Measurements from ENCODE around the gene ARMC2. TPM values are rescaled to one million over a fixed set of nuclear protein-coding genes. Genes with fewer than 3 reads are reported as not detected.

ARMC2 gene
- total RNA-seq, 1 experiment from 2014 or later = 1.1 TPM

DNA sequence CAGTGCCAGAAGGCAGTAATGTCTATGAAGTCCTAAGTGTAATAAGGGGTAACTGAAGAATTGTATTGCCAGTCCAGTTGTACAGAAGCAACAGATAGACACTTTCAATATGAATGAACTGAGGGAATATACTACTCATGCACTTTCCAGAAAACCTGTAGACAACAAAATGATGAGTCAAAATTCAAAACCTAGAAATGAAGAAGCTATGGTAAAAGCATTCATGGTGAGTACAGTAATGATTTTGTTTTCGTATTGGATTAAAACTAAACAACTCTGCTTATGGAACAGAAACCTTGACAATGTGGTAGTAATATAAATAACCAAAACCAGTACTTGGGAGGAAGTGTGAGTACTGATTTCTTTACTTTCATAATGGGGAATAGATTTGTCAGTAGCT is 35.0 kb downstream of the ARMC2 start:
- DNase-seq = no peak
- POLR2A ChIA-PET (ENCODE audit: unreplicated experiment) = no interaction called here

GRCh38 chr6:108884211-108885059 is 36.2 kb downstream of the ARMC2 start:
- Histone ChIP-seq H3K79me2 (ENCODE audit: low read length) (no peaks in the 10 kb centered on the region), H3K9me3 (ENCODE audit: low read length) (no peaks in the 10 kb centered on the region), H3K4me2 (ENCODE audit: low read length) (no peak overlapping the region), H3F3A (ENCODE audit: low read length, unreplicated experiment) (no peaks in the 10 kb centered on the region), H3K27ac (ENCODE audit: low read length) (no peak overlapping the region), H3K4me1 (ENCODE audit: insufficient read depth, low read length) (no peaks in the 10 kb centered on the region), H3K4me3 (ENCODE audit: low read length) (no peak overlapping the region), H3K27me3 (ENCODE audit: low read length) (no peaks in the 10 kb centered on the region), H2AFZ (ENCODE audit: low read length) (no peak overlapping the region), H4K20me1 (ENCODE audit: low read length) (no peaks in the 10 kb centered on the region), H3K9me2 (replicated peaks; ENCODE audit: low read length) (no peaks in the 10 kb centered on the region), H3K9ac (ENCODE audit: low read length) (no peak overlapping the region), H3K36me3 (ENCODE audit: low read depth, low read length) (no peaks in the 10 kb centered on the region)
- no peak for ATAC-seq
- intact Hi-C loops (cut with micrococcal nuclease) = no loop called here
- no peak for DNase-seq
- no peak for TF ChIP-seq EZH2 (IDR thresholded peaks at IDR 0.05; ENCODE audit: low read length, unreplicated experiment)
- no peak for TF ChIP-seq EZH2phosphoT487 (IDR thresholded peaks at IDR 0.05; ENCODE audit: borderline replicate concordance, low read length)
- ChIA-PET CTCF (no interaction called here), POLR2A (ENCODE audit: unreplicated experiment) (no interaction called here)
- no TSS peak for BruUV-seq (replicated peaks)

More for the DNA sequence above, 35.0 kb downstream of the ARMC2 start:
- Histone ChIP-seq H2AFZ (ENCODE audit: low read length) (no peak overlapping the region), H3F3A (ENCODE audit: low read length, unreplicated experiment) (no peaks in the 10 kb centered on the region), H3K4me1 (ENCODE audit: insufficient read depth, low read length) (no peaks in the 10 kb centered on the region), H3K79me2 (ENCODE audit: low read length) (no peaks in the 10 kb centered on the region), H3K4me2 (ENCODE audit: low read length) (no peak overlapping the region), H3K27ac (ENCODE audit: low read length) (no peak overlapping the region), H3K27me3 (ENCODE audit: low read length) (no peaks in the 10 kb centered on the region), H4K20me1 (ENCODE audit: low read length) (no peaks in the 10 kb centered on the region), H3K9me2 (replicated peaks; ENCODE audit: low read length) (no peaks in the 10 kb centered on the region), H3K36me3 (ENCODE audit: low read depth, low read length) (no peaks in the 10 kb centered on the region), H3K4me3 (ENCODE audit: low read length) (no peak overlapping the region), H3K9me3 (ENCODE audit: low read length) (no peaks in the 10 kb centered on the region), H3K9ac (ENCODE audit: low read length) (no peak overlapping the region)
- no TSS peak for BruUV-seq (replicated peaks)
- ATAC-seq = no peak
- CTCF ChIA-PET = no interaction called here
- intact Hi-C loops (cut with micrococcal nuclease) = no loop called here
- no peak for TF ChIP-seq EZH2 (IDR thresholded peaks at IDR 0.05; ENCODE audit: low read length, unreplicated experiment)
- TF ChIP-seq, protein P1, sequence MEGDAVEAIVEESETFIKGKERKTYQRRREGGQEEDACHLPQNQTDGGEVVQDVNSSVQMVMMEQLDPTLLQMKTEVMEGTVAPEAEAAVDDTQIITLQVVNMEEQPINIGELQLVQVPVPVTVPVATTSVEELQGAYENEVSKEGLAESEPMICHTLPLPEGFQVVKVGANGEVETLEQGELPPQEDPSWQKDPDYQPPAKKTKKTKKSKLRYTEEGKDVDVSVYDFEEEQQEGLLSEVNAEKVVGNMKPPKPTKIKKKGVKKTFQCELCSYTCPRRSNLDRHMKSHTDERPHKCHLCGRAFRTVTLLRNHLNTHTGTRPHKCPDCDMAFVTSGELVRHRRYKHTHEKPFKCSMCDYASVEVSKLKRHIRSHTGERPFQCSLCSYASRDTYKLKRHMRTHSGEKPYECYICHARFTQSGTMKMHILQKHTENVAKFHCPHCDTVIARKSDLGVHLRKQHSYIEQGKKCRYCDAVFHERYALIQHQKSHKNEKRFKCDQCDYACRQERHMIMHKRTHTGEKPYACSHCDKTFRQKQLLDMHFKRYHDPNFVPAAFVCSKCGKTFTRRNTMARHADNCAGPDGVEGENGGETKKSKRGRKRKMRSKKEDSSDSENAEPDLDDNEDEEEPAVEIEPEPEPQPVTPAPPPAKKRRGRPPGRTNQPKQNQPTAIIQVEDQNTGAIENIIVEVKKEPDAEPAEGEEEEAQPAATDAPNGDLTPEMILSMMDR (conservative IDR thresholded peaks at IDR 0.05; ENCODE audit: low read depth, low read length) = no peak
- no peak for TF ChIP-seq EZH2phosphoT487 (IDR thresholded peaks at IDR 0.05; ENCODE audit: borderline replicate concordance, low read length)

DNA sequence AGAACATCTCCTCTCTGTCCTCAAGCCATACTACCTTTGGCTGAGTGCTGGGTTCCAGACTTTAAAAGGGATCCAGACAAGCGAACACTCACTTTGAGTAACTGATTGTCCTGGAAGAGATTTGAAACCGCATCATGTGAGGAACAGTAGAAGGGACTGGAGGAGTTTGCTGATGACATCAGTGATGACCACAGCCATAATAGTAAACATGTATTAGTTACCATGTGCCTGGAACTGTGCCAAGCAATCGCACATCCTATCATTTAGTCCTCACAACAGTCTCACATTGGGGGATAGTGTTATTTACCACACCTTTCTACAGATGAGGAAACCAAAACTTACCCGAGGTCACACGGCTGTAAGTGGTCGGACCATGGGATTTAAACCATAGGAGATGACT is 39.8 kb downstream of the ARMC2 start:
- intact Hi-C loops (cut with micrococcal nuclease) = no loop called here
- Histone ChIP-seq H3K79me2 (ENCODE audit: low read length) (no peaks in the 10 kb centered on the region), H2AFZ (ENCODE audit: low read length) (no peak overlapping the region), H3K9ac (ENCODE audit: low read length) (no peak overlapping the region), H4K20me1 (ENCODE audit: low read length) (no peaks in the 10 kb centered on the region), H3K4me3 (ENCODE audit: low read length) (no peak overlapping the region), H3K4me2 (ENCODE audit: low read length) (no peak overlapping the region), H3K9me3 (ENCODE audit: low read length) (no peaks in the 10 kb centered on the region), H3K27ac (ENCODE audit: low read length) (no peak overlapping the region), H3K4me1 (ENCODE audit: insufficient read depth, low read length) (no peaks in the 10 kb centered on the region), H3F3A (ENCODE audit: low read length, unreplicated experiment) (no peaks in the 10 kb centered on the region), H3K9me2 (replicated peaks; ENCODE audit: low read length) (no peaks in the 10 kb centered on the region), H3K36me3 (ENCODE audit: low read depth, low read length) (no peaks in the 10 kb centered on the region), H3K27me3 (ENCODE audit: low read length) (no peaks in the 10 kb centered on the region)
- DNase-seq (no peak), ATAC-seq (no peak)
- no peak for TF ChIP-seq EZH2 (IDR thresholded peaks at IDR 0.05; ENCODE audit: low read length, unreplicated experiment)
- TF ChIP-seq EZH2phosphoT487 (IDR thresholded peaks at IDR 0.05; ENCODE audit: borderline replicate concordance, low read length) = no peak
- TF ChIP-seq, protein P1 (conservative IDR thresholded peaks at IDR 0.05; ENCODE audit: low read depth, low read length) = no peak
- BruUV-seq (replicated peaks) = no TSS peak
- ChIA-PET POLR2A (ENCODE audit: unreplicated experiment) (no interaction called here), CTCF (no interaction called here)
